ENCODE results near the gene DSP.

DNA sequence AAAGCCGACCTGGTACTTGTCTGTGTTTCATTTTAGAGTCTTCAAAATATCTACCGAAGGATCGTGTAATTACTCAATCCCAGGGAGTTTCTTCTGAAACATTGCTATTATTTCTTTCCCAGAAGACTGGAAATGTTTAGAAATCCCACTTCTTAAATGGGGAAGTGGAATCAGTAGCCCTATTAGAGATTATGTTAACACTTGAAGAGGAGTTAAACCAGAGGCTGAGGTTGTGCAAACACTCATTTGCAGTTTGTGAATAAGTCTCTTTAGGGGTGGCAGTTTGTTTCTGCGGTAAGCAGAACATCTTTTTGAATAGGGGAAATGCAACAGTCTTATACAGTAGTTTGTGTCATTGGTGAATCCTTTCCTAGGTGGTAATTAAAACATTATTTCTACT, 21.3 kb downstream of the DSP start:
- TF ChIP-seq GABPB1 (CRISPR knock-in tag; IDR thresholded peaks at IDR 0.05) (no peak), ZNF138 (CRISPR knock-in tag; conservative IDR thresholded peaks at IDR 0.05) (no peak)
- TF ChIP-seq, protein P1, sequence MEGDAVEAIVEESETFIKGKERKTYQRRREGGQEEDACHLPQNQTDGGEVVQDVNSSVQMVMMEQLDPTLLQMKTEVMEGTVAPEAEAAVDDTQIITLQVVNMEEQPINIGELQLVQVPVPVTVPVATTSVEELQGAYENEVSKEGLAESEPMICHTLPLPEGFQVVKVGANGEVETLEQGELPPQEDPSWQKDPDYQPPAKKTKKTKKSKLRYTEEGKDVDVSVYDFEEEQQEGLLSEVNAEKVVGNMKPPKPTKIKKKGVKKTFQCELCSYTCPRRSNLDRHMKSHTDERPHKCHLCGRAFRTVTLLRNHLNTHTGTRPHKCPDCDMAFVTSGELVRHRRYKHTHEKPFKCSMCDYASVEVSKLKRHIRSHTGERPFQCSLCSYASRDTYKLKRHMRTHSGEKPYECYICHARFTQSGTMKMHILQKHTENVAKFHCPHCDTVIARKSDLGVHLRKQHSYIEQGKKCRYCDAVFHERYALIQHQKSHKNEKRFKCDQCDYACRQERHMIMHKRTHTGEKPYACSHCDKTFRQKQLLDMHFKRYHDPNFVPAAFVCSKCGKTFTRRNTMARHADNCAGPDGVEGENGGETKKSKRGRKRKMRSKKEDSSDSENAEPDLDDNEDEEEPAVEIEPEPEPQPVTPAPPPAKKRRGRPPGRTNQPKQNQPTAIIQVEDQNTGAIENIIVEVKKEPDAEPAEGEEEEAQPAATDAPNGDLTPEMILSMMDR (IDR thresholded peaks at IDR 0.05), result no peak
